ENCODE data around the gene FLNA.
"Not testable (repeated sequence)": the region's sequence is repeated elsewhere in the genome, so short reads cannot be mapped to it uniquely, and the experiment has no call there.

FLNA gene, protein sequence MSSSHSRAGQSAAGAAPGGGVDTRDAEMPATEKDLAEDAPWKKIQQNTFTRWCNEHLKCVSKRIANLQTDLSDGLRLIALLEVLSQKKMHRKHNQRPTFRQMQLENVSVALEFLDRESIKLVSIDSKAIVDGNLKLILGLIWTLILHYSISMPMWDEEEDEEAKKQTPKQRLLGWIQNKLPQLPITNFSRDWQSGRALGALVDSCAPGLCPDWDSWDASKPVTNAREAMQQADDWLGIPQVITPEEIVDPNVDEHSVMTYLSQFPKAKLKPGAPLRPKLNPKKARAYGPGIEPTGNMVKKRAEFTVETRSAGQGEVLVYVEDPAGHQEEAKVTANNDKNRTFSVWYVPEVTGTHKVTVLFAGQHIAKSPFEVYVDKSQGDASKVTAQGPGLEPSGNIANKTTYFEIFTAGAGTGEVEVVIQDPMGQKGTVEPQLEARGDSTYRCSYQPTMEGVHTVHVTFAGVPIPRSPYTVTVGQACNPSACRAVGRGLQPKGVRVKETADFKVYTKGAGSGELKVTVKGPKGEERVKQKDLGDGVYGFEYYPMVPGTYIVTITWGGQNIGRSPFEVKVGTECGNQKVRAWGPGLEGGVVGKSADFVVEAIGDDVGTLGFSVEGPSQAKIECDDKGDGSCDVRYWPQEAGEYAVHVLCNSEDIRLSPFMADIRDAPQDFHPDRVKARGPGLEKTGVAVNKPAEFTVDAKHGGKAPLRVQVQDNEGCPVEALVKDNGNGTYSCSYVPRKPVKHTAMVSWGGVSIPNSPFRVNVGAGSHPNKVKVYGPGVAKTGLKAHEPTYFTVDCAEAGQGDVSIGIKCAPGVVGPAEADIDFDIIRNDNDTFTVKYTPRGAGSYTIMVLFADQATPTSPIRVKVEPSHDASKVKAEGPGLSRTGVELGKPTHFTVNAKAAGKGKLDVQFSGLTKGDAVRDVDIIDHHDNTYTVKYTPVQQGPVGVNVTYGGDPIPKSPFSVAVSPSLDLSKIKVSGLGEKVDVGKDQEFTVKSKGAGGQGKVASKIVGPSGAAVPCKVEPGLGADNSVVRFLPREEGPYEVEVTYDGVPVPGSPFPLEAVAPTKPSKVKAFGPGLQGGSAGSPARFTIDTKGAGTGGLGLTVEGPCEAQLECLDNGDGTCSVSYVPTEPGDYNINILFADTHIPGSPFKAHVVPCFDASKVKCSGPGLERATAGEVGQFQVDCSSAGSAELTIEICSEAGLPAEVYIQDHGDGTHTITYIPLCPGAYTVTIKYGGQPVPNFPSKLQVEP (N-terminal part only)

DNA sequence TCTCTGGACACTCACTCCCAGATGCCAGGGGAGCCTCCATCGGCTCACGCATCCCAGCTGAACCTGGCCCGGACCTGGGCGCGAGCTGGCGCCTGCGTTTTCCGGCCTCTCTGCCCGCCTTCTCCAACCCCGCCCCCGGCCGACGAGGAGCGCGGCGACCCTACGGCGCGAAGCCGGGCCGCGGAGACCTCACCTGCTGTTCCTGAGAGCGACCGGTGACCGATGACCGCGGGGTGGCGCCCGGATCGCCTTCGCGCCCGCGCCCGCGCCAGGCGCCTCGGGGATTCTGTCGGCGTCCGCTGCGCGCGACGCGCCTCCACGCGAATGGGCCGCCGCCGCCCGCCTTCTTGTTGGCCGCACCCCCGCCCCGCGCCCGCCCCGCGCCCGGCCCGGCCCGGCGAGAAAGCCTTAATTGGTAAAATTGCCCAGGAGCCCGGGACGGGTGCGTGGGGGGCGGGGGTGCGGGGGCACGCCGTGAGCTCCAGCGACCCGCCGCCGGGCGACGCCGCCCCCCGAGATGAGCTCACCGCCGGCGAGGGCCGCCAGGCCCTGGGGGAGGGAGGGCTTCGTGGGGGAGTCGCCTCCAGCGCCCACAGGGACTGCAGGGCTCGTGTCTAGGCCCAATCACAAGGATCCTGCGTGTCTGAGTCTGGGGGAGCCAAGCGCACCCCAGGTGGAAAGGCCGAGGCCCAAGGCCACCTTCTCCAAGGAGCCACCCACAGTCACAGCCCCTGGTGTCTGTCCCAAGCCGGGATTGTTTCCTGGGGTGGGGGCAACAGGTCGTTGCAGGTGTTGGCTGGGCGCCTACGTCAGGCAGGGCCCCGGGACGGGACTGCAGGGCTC is at the start of gene FLNA:
TSS of gene FLNA (minus strand) at position 322 of the 843 bp plus-strand sequence. CDS start 3,389 bp downstream, outside the sequence.
- DNase-seq (ENCODE audit: low spot score), result peak; percentile 56

GRCh38 chrX:154420402-154420756 is 45.9 kb upstream of the FLNA start:
- DNase-seq (ENCODE audit: low spot score), result no peak

- no peak for DNase-seq (ENCODE audit: low spot score)
Observed at GRCh38 chrX:154419688-154420401, 45.4 kb upstream of the FLNA start.

- DNase-seq (ENCODE audit: low spot score), result no peak
Observed at GRCh38 chrX:154419189-154419588, 44.8 kb upstream of the FLNA start.

DNA sequence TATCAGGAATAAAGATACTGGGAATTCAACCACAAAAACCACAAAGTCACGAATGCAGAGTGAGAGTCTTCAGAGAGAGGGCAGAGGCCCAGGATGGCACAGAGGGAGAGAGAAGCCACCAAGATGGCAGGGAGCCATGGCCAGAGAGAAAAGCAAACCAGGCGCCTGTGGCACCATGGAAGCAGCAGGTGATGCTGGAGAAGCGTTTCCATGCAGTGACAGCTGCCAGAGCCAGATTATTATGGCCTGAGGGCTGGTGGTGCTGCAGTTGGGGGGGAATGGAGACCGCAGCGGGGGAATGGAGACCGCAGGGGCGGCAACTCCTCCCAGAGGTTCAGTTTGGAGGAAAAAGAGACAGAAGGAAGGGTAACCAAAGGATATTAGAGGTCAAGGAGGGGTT is 42.7 kb upstream of the FLNA start:
- no peak for DNase-seq (ENCODE audit: low spot score)

GRCh38 chrX:154413142-154413541 is 38.7 kb upstream of the FLNA start:
- DNase-seq (ENCODE audit: low spot score), result no peak

DNA sequence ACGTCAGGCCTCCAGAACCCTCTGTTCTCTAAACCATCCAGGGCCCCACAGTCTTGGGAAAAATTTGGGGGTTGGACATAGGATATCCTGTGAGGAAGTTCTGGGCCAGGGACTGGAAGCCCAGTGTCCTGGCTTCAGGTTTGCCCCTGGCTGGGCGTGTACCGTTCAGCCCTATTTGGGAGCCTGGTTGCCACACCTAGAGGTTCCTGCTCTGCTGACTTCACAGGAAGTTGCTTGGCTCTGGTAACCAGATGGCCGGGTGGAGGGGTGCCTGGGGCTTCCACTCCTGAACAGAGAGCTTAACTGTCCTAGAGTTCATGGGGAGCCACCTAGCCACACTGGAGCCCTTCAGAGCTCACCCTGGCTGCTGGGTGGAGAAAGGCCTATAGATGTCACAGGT is 38.0 kb upstream of the FLNA start:
- DNase-seq (ENCODE audit: low spot score), result no peak

- DNase-seq (ENCODE audit: low spot score), result peak; percentile 54
Observed at GRCh38 chrX:154411981-154412340, 37.5 kb upstream of the FLNA start.

GRCh38 chrX:154409222-154409871 is 34.9 kb upstream of the FLNA start, which contains the start of gene DNASE1L1:
Gene DNASE1L1, minus strand, starts transcription at chrX:154409254. Its CDS starts 3,686 bp downstream, at chrX:154405568.
- DNase-seq (ENCODE audit: low spot score), result peak; percentile 91

DNA sequence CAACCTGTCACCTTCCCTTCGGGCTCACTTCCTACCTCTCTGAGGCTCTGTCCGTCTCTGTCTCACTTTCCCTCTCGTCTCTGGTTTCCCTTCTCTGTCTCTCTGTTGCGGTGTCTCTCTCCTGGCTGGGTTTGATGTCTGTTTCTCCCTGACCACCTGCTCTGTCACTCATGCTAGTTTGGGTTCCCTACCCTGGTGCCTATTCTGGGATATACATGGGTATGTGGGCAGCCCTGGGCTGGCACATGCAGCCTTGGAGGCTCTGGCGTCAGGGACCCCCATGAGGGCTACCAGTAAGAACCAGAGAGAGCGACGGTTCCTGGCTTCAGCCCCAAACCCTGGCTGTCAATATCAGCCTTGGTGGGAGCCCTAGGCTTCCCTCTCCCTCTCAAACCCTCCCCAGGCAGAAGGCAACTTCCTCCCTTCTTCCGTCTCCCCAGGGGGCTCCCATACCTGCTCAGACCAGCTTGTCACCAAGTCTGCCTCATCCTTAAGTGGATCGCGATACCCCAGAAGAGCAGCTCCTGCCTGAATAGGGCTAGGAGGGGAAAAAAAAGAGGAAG is 34.3 kb upstream of the FLNA start:
- no peak for DNase-seq (ENCODE audit: low spot score)

DNA sequence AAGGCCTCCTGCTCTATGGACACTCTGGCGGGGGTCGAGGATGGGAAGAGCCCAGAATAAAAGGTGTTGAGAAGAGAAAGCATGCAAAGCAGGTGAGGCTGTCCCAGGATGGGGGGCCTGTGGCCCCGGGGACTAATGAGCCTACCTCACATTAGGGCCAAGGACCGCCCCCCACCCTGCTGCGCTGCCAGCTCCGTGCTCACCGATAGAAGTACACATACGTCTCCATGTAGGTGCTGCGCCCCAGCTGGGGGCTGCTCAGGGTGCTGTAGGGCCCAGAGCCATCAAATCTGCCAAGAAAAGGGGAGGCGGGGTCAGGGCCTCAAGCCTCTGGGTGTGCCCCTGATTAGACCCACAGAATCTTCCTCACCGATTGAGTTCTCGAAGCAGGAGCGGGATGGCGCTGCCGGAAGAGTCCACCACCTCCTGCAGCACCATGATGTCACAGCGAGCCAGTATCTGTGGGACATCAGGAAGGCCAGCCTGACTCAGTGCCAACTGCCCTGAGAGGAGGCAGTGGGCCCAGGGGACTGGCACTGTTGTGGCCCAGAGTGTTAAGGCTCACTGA is 30.3 kb upstream of the FLNA start:
- no peak for DNase-seq (ENCODE audit: low spot score)

DNA sequence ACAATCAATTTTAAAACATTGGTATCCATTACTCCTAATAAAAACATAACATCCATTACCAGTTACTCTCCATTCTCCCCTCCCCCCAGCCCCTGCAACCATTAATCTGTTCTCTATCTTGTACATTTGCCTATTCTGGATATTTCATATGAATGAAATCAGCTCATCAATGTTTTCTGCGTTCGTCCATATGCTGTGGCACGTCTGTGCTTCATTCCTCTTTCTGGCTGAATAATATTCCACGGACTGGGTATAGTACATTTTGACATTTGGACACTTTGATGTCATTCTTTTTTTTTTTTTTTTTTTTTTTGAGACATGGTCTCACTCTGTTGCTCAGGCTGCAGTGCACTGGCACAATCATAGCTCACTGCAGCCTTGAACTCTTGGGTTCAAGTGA is 29.4 kb upstream of the FLNA start:
- DNase-seq (ENCODE audit: low spot score), result no peak

- no peak for DNase-seq (ENCODE audit: low spot score)
Observed at GRCh38 chrX:154403192-154403591, 28.8 kb upstream of the FLNA start.

DNA sequence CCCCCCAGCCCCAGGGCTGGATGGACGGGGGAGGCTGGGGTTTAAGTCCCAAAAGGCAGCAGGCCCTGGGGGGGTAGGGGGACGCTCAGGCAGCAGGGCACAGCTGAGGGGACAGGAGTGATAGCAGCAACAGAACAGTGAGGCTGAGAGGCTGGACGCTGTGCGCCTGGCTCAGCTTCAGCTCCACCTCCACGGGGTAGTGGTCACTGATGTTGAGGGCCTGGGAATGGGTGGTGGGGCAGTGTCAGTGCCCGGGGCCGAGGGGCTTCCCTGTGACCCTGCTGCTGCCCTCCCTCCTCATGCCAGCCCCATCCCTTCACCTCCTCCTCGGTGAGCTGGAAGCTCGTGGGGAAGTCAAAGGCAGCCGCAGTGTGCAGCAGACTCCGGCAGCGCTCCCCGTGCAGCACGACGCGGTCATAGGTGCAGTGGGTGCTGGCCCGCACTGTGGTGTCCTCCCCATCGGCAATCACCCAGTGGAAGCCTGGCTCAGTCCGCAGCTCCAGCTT is 28.2 kb upstream of the FLNA start:
- DNase-seq (ENCODE audit: low spot score), result no peak

- no peak for DNase-seq (ENCODE audit: low spot score)
Observed at GRCh38 chrX:154401918-154402621, 27.6 kb upstream of the FLNA start.

DNA sequence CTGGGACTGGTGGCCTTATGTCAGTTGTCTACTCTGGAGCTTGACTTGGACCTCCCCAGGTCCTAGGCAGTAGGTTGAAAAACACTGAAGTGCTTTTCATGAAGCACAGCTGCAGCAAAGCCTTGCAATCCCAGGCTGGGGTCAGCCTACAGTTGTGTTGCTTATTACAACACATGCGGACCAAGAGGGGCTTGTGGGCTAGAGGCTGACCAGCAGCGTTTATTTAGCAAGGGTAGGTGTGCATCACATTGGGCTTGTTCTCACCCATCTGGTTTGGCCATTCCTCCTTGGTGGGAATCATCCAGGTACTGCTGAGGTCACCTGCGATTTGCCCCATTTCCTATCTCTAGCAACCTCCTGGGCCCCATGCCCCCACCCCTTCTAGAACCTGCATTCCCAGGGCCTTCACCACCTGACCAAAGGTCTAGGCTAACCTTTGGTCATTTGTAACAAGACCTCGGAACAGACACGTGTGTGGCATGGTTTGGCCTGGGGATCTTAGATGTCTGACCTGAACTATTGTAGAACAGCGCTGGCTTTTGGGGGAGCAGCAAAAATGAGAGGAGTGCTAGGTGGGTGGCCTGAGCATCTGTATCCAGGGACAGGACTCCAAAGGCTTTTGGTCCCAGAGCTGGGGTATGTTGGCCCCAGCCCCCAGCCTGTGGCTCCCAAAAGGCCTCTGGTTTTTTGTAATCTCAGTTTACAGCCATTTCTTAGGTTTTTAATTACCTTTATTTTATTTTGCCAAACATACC is 26.8 kb upstream of the FLNA start:
- DNase-seq (ENCODE audit: low spot score), result no peak

GRCh38 chrX:154400369-154400817 is 26.0 kb upstream of the FLNA start:
- not testable (repeated sequence) for DNase-seq (ENCODE audit: low spot score)

Data from SW480 (cell line).